ENCODE measurements around the gene DNAJA1.
"Not testable (repeated sequence)": the region's sequence is repeated elsewhere in the genome, so short reads cannot be mapped to it uniquely, and the experiment has no call there.

The DNAJA1 gene

GRCh38 chr9:33082128-33082527 is 57.1 kb downstream of the DNAJA1 start:
- no peak for DNase-seq (ENCODE audit: low read depth)

GRCh38 chr9:33082538-33083326 is 57.7 kb downstream of the DNAJA1 start:
- no peak for DNase-seq (ENCODE audit: low read depth)

GRCh38 chr9:33085672-33086071 is 60.6 kb downstream of the DNAJA1 start:
- DNase-seq (ENCODE audit: low read depth) = not testable (repeated sequence)
